ENCODE measurements around the gene PTPRE. TPM values are rescaled to one million over a fixed set of nuclear protein-coding genes. Genes with fewer than 3 reads are reported as not detected.

The PTPRE gene
- total and polyA plus RNA-seq, 2 donors from 2014 or later = 1.1 to 25.7 TPM

DNA sequence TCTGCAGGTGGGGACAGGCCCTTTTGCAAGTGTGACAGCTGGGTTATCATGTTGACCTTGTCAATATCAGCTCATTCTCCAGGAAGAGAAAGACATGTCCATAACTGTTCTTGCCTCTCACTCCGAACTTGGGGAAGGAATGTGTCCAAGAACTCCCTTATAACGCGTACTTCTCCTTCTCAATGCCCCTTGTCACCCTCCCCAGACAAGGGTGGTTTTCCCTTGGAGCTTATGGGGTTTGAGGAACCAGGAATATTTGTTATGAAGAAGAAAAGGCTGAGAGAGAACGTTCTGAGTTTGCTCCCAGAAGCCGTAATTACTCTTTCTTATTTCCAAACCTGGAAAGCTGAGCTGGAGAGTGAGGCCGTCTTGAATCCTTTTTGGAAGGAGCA lies 141.9 kb downstream of the PTPRE start:
- Histone ChIP-seq H3K9me3 (ENCODE audit: control insufficient read depth in 2 of 3, insufficient read depth in 1 of 3, low read length in 3 of 3) (no peaks in the 10 kb centered on the region), H3K9ac (ENCODE audit: low read length in 3 of 3) (no peak overlapping the region), H3K27me3 (ENCODE audit: control insufficient read depth, insufficient read depth, low read length) (no peaks in the 10 kb centered on the region), H3K27ac (ENCODE audit: low read depth in 2 of 2, low read length in 2 of 2) (no peak overlapping the region), H3K4me3 (ENCODE audit: low read length in 3 of 3) (peak overlapping the region in 1 of 3 donors; percentile 41), H3K4me1 (ENCODE audit: control insufficient read depth in 2 of 3, insufficient read depth in 2 of 3, low read depth in 1 of 3, low read length in 3 of 3) (peaks cover 0 to 7% (median 5%) of the 10 kb centered on the region in 3 donors), H3K36me3 (ENCODE audit: control insufficient read depth in 2 of 3, insufficient read depth in 3 of 3, low read length in 3 of 3) (no peaks in the 10 kb centered on the region)
- intact Hi-C loops (cut with DNase I) = no loop called here
- no peak for DNase-seq
- TF ChIP-seq, protein P1, sequence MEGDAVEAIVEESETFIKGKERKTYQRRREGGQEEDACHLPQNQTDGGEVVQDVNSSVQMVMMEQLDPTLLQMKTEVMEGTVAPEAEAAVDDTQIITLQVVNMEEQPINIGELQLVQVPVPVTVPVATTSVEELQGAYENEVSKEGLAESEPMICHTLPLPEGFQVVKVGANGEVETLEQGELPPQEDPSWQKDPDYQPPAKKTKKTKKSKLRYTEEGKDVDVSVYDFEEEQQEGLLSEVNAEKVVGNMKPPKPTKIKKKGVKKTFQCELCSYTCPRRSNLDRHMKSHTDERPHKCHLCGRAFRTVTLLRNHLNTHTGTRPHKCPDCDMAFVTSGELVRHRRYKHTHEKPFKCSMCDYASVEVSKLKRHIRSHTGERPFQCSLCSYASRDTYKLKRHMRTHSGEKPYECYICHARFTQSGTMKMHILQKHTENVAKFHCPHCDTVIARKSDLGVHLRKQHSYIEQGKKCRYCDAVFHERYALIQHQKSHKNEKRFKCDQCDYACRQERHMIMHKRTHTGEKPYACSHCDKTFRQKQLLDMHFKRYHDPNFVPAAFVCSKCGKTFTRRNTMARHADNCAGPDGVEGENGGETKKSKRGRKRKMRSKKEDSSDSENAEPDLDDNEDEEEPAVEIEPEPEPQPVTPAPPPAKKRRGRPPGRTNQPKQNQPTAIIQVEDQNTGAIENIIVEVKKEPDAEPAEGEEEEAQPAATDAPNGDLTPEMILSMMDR (IDR thresholded peaks at IDR 0.05; ENCODE audit: borderline replicate concordance, extremely low read depth, insufficient read depth) = no peak
- FAIRE-seq = no peak

- peak in 1 of 5 donors; percentile 50 for DNase-seq
- no peak for FAIRE-seq
- Histone ChIP-seq H3K27me3 (ENCODE audit: control insufficient read depth, insufficient read depth, low read length) (no peaks in the 10 kb centered on the region), H3K9ac (ENCODE audit: low read length in 3 of 3) (no peak overlapping the region), H3K4me1 (ENCODE audit: control insufficient read depth in 2 of 3, insufficient read depth in 2 of 3, low read depth in 1 of 3, low read length in 3 of 3) (peaks cover 0 to 7% (median 5%) of the 10 kb centered on the region in 3 donors), H3K27ac (ENCODE audit: low read depth in 2 of 2, low read length in 2 of 2) (peak overlapping the region in 1 of 2 donors; percentile 49), H3K9me3 (ENCODE audit: control insufficient read depth in 2 of 3, insufficient read depth in 1 of 3, low read length in 3 of 3) (no peaks in the 10 kb centered on the region), H3K4me3 (ENCODE audit: low read length in 3 of 3) (no peak overlapping the region), H3K36me3 (ENCODE audit: control insufficient read depth in 2 of 3, insufficient read depth in 3 of 3, low read length in 3 of 3) (no peaks in the 10 kb centered on the region)
- TF ChIP-seq, protein P1 (IDR thresholded peaks at IDR 0.05; ENCODE audit: borderline replicate concordance, extremely low read depth, insufficient read depth) = no peak
- intact Hi-C loops (cut with DNase I) = no loop called here
Observed at GRCh38 chr10:128049226-128050120, 142.6 kb downstream of the PTPRE start.

GRCh38 chr10:128050121-128050516 lies 143.2 kb downstream of the PTPRE start:
- intact Hi-C loops (cut with DNase I) = no loop called here
- no peaks in the 10 kb centered on the region for H3K9me3 ChIP-seq (ENCODE audit: control insufficient read depth in 2 of 3, insufficient read depth in 1 of 3, low read length in 3 of 3)
- H3K4me3 ChIP-seq (ENCODE audit: low read length in 3 of 3) = no peak overlapping the region
- H3K27me3 ChIP-seq (ENCODE audit: control insufficient read depth, insufficient read depth, low read length) = no peaks in the 10 kb centered on the region
- TF ChIP-seq, protein P1 (IDR thresholded peaks at IDR 0.05; ENCODE audit: borderline replicate concordance, extremely low read depth, insufficient read depth) = no peak
- no peak overlapping the region for H3K9ac ChIP-seq (ENCODE audit: low read length in 3 of 3)
- H3K36me3 ChIP-seq (ENCODE audit: control insufficient read depth in 2 of 3, insufficient read depth in 3 of 3, low read length in 3 of 3) = no peaks in the 10 kb centered on the region
- H3K4me1 ChIP-seq (ENCODE audit: control insufficient read depth in 2 of 3, insufficient read depth in 2 of 3, low read depth in 1 of 3, low read length in 3 of 3) = peaks cover 0 to 7% (median 5%) of the 10 kb centered on the region in 3 donors
- DNase-seq (no peak), FAIRE-seq (no peak)
- H3K27ac ChIP-seq (ENCODE audit: low read depth in 2 of 2, low read length in 2 of 2) = no peak overlapping the region
